K562 (cell line): ENCODE data around the gene SNRPD2. TPM values are rescaled to one million over a fixed set of nuclear protein-coding genes. Genes with fewer than 3 reads are reported as not detected.

ENCODE experiments used
- BRF1 ChIP-seq: IDR thresholded peaks from 3 replicates; pipeline ENCODE4 v1.6.1; 2011; ENCODE audit warnings: borderline replicate concordance, mild to moderate bottlenecking; ENCODE audit not compliant: insufficient read length; ENCODE audit errors: extremely low read depth
- HOMEZ ChIP-seq: fragments of 250-450 bp; sonication (Bioruptor Pico); IDR thresholded peaks from 2 replicates; pipeline ENCODE4 v1.4.0; 2020; ENCODE audit warnings: mild to moderate bottlenecking, moderate library complexity
- HOXB6 ChIP-seq: fragments of 250-450 bp; sonication (Bioruptor Pico); IDR thresholded peaks from 2 replicates; pipeline ENCODE4 v1.5.1; 2022; ENCODE audit warnings: mild to moderate bottlenecking, borderline replicate concordance
- LEF1 ChIP-seq: fragments of 450-650 bp; IDR thresholded peaks from 2 replicates; pipeline ENCODE4 v1.6.1; 2016; ENCODE audit warnings: mild to moderate bottlenecking
- NEUROD1 ChIP-seq: fragments of 150-350 bp; IDR thresholded peaks from 2 replicates; pipeline ENCODE4 v1.6.1; 2014; ENCODE audit warnings: borderline replicate concordance, low read length, low read depth; ENCODE audit not compliant: partially characterized antibody
- POLR2H ChIP-seq: IDR thresholded peaks from 2 replicates; pipeline ENCODE4 v1.6.1; 2016; ENCODE audit warnings: missing genetic modification characterization, low read depth, mild to moderate bottlenecking, control low read depth, missing compliant biosample characterization, moderate library complexity
- UBTF ChIP-seq, 2 experiments: IDR thresholded peaks; 2 replicates each; pipeline ENCODE4 v1.6.1; 2012; ENCODE audit warnings: improper control_type of control experiment in 2 of 2, low read depth in 2 of 2, low read length in 2 of 2, borderline replicate concordance in 1 of 2
- ZNF121 ChIP-seq: sonication (generic); formaldehyde crosslinking; conservative IDR thresholded peaks from 2 replicates; pipeline ENCODE4 v1.8.0; 2022; ENCODE audit warnings: missing genetic modification reagents
- ZNF77 ChIP-seq: fragments of 250-450 bp; sonication (Bioruptor Pico); IDR thresholded peaks from 2 replicates; pipeline ENCODE4 v1.5.0; 2020
- polyA plus RNA-seq, 8 experiments: library from polyadenylated mRNA; depleted of rRNA in 4 of 8; stranded (reverse) in 5 of 8; unstranded in 3 of 8; fragments of >200 nt; fragmentation: Nextera tagmentation in 2 of 8; fragmentation: Illumina TruSeq in 1 of 8; extraction: Ambion mirVana in 2 of 8; extraction: Trizol in 1 of 8; gene quantifications; 2 replicates each; pipeline versions ENCODE4 v1.2.1 to v1.2.3, GENCODE V29; 2011 to 2014; ENCODE audit warnings: inconsistent platforms in 1 of 8, missing spikeins in 1 of 8
- total RNA-seq, 7 experiments: library from RNA; depleted of rRNA in 6 of 7; stranded (reverse); fragments of >200 nt in 6 of 7; fragmentation: Illumina TruSeq in 2 of 7; extraction: Trizol in 2 of 7; gene quantifications; 2 replicates each; pipeline versions ENCODE4 v1.2.1 to v1.2.3, GENCODE V29; 2011 to 2021; ENCODE audit warnings: low replicate concordance in 1 of 7
- TF ChIP-seq, protein P1 (sequence below), 2 experiments: fragments of 450-650 bp; formaldehyde crosslinking in 1 of 2; IDR thresholded peaks; 2 replicates each; pipeline versions ENCODE4 v1.4.0 to v1.6.1; 2014 to 2020; ENCODE audit warnings: mild to moderate bottlenecking in 2 of 2, borderline replicate concordance in 1 of 2, low read depth in 1 of 2
- TF ChIP-seq, protein P2 (sequence below): fragments of 450-650 bp; IDR thresholded peaks from 2 replicates; pipeline ENCODE4 v1.6.1; 2017; ENCODE audit warnings: antibody characterized with exemption

Gene SNRPD2
- total and polyA plus RNA-seq, 9 of the 15 experiments (the other 6 are each of a cell fraction or from before 2014, with no cell fraction given): 728 to 4,411 (median 1,029) TPM

GRCh38 chr19:45730368-45731288 is 38.9 kb upstream of the SNRPD2 start, which contains the start of gene FBXO46 (continued):
- no peak for TF ChIP-seq BRF1
- no peak for TF ChIP-seq ZNF121
- TF ChIP-seq, protein P1, sequence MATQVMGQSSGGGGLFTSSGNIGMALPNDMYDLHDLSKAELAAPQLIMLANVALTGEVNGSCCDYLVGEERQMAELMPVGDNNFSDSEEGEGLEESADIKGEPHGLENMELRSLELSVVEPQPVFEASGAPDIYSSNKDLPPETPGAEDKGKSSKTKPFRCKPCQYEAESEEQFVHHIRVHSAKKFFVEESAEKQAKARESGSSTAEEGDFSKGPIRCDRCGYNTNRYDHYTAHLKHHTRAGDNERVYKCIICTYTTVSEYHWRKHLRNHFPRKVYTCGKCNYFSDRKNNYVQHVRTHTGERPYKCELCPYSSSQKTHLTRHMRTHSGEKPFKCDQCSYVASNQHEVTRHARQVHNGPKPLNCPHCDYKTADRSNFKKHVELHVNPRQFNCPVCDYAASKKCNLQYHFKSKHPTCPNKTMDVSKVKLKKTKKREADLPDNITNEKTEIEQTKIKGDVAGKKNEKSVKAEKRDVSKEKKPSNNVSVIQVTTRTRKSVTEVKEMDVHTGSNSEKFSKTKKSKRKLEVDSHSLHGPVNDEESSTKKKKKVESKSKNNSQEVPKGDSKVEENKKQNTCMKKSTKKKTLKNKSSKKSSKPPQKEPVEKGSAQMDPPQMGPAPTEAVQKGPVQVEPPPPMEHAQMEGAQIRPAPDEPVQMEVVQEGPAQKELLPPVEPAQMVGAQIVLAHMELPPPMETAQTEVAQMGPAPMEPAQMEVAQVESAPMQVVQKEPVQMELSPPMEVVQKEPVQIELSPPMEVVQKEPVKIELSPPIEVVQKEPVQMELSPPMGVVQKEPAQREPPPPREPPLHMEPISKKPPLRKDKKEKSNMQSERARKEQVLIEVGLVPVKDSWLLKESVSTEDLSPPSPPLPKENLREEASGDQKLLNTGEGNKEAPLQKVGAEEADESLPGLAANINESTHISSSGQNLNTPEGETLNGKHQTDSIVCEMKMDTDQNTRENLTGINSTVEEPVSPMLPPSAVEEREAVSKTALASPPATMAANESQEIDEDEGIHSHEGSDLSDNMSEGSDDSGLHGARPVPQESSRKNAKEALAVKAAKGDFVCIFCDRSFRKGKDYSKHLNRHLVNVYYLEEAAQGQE (IDR thresholded peaks at IDR 0.05; ENCODE audit: borderline replicate concordance): peak; percentile 19; the same call in 1 of the 2 replicates
- TF ChIP-seq, protein P1 (CRISPR knock-in tag; IDR thresholded peaks at IDR 0.05; ENCODE audit: low read depth): no peak
- peak; percentile 60; the same call in 1 of the 2 replicates for TF ChIP-seq POLR2H
- TF ChIP-seq HOMEZ (CRISPR knock-in tag): no peak
- no peak for TF ChIP-seq LEF1
- peak in 1 of 2 experiments; percentile 47; a peak in 1 of 4 replicates for TF ChIP-seq UBTF (IDR thresholded peaks at IDR 0.05; ENCODE audit: borderline replicate concordance in 1 of 2, low read depth in 2 of 2, low read length in 2 of 2)
- no peak for TF ChIP-seq HOXB6 (CRISPR knock-in tag)
- TF ChIP-seq ZNF77 (CRISPR knock-in tag): no peak
- TF ChIP-seq, protein P2, sequence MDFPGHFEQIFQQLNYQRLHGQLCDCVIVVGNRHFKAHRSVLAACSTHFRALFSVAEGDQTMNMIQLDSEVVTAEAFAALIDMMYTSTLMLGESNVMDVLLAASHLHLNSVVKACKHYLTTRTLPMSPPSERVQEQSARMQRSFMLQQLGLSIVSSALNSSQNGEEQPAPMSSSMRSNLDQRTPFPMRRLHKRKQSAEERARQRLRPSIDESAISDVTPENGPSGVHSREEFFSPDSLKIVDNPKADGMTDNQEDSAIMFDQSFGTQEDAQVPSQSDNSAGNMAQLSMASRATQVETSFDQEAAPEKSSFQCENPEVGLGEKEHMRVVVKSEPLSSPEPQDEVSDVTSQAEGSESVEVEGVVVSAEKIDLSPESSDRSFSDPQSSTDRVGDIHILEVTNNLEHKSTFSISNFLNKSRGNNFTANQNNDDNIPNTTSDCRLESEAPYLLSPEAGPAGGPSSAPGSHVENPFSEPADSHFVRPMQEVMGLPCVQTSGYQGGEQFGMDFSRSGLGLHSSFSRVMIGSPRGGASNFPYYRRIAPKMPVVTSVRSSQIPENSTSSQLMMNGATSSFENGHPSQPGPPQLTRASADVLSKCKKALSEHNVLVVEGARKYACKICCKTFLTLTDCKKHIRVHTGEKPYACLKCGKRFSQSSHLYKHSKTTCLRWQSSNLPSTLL: 0 out of 2 replicates have a peak, but pooled peaks have one; percentile 32
- TF ChIP-seq NEUROD1: no peak
